CD4-positive, alpha-beta T cell treated with Interleukin-2 at 100 ng/mL for 4 hours (primary cell): ENCODE results near the gene PDZD2.

Source experiments
- DNase-seq: peaks from one replicate; pipeline ENCODE4 v3.0.0-alpha.2; 2020; ENCODE audit warnings: low spot score

Gene PDZD2

GRCh38 chr5:31824869-31825517, 186.1 kb downstream of the PDZD2 start:
- DNase-seq, result no peak

GRCh38 chr5:31825518-31826068, 186.7 kb downstream of the PDZD2 start:
- peak; percentile 17 for DNase-seq

GRCh38 chr5:31827867-31828266, 188.9 kb downstream of the PDZD2 start:
- no peak for DNase-seq

GRCh38 chr5:31832966-31833365, 194.0 kb downstream of the PDZD2 start:
- DNase-seq, result no peak

DNA sequence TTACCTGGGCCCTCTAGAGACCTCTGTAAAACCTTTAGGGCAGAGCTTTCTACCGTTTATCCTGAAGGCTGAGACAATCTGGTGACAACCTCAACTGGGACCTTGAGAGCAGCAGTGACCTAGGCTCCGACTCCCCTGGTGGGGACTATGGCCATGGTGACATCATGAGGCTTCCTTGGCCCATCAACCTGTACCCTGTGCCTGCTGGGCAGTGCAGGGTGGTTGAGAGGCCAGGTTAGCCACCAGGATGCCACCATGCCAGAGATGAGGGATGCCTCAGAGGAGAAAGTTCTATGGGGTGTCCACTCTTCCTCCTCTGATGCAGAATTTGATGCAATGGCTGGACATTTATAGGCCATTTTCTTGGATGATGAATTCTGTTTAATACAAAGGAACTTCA, 194.8 kb downstream of the PDZD2 start:
- no peak for DNase-seq

DNA sequence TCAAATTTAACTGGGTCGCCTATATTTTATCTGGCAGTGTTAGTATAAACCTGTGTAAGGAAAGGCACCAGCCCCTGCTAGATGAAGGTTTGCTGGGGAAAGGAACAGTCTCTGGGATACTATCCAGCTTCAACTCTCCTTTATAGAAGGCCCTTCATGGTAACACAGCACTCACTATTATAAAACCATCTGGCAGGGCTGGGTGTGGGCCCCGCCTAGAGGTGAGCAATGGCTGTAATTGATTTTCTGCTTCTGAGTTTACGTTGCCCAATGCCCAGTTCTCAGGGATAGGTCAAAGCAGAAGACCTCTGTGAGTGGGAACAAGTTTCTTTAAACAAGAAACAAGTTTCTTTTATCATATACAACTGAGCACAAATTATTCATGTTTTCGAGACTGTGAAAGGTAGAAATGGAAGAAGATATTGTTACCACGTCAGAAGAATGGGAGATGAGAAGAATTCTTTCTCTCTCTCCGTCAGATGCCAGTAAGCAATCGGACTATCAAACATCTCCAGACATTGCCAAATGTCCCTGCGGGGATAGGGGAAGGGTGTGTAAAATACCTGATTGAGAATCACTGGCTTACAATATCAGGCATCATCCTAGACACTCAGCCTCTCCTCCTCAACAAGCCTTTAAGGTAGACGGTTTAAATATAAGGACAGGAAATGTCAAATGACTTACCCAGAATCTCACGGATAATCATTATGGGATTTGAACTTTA, 205.9 kb downstream of the PDZD2 start:
- DNase-seq, result no peak

DNA sequence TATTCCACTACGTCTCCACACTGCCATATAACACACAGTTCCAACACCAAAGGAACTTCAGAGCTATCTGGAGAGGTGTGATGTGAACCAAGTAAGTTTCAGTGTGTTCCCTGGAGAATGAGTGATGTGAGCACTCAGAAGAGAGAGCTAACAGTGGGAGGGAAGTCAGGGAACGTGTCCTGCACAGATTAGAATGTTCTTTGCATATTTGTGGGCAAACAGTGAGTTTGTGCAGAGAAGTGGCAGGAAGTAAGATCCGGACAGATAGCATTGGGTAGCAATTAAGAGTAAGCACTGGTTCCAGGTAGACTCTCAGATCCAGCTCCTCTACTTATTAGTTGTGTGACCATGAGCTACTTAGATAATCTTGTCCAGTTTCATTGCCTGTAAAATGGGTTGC, 206.4 kb downstream of the PDZD2 start:
- DNase-seq, result no peak

DNA sequence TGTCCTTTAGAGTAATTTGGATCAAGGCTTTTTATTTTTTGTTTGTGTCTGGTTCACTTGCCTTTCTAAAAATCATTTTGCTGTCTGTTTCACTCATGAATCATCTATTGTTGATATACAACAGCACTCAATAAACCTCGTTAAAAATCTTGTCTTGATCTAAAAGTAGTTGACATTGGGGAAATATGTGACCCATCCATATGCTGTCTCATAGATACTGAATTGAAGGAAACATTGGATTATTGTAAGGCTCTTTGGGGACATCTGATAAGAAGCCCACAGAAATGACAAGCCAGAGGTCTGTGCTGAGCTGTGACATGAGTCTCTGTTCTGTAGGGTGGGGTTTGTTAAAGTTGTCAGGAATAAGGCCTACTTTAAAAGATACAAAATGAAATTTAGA, 208.0 kb downstream of the PDZD2 start:
- DNase-seq, result no peak

DNA sequence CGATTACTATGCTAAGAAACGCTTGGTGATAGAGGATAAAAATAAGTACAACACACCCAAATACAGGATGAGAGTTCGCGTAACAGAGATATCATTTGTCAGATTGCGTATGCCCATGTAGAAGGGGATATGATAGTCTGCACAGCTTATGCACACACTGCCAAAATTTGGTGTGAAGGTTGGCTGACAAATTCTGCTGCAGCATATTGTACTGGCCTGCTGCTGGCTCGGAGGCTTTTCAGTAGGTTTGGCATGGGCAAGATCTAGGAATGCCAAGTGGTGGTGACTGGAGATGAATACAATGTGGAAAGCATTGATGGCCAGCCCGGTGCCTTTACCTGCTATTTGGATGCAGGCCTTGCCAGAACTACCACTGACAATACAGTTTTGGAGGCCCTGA, 208.4 kb downstream of the PDZD2 start:
- DNase-seq, result no peak

GRCh38 chr5:31850981-31851689, 212.2 kb downstream of the PDZD2 start:
- no peak for DNase-seq

GRCh38 chr5:31853398-31854135, 214.6 kb downstream of the PDZD2 start:
- DNase-seq, result no peak

DNA sequence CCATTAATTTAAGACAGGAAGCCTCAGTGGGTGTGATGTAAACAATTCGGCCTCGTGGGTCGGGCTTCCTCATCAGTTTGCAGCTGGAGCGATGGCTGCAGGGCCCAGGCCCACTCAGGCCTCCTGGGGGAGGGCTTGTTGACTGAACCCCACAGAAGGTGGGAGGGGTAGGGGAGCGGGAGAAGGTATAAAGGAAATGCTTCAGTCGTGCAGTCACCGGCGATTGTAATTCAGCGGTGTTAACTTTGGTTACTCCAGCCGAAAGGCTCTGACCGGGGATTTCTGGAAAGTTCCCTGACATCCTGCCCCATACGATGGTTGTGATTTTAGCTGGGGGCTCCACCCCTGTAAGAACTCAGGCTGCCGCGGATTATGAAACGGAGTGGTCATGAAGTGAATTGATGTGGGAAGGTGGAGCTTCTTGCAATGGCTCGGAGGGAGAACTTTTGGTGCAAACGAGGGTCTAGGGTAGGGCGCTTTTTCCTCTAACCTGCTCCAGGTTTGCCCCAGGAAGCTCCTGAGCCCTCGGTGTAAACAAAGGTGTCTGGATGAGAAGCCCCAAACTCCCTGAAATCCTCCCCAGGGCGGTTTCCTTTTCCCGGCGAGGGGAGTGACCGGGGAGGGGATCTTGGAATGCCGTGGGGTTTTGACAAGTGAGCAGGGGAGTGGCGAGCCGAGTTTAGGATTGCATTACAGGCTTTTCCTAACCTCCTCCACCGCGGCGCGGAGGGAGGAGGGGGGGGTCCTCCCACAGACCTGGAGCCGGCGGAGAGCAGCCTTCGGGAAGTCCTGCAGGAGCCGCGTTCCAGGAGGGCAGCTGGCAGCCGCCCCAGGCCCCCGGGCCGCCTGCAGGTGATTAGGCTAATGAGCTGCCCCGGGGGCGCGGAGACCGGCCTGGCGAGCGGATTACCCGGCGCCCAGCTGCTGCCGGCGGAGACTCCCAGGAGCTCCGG, 215.5 kb downstream of the PDZD2 start:
- no peak for DNase-seq

DNA sequence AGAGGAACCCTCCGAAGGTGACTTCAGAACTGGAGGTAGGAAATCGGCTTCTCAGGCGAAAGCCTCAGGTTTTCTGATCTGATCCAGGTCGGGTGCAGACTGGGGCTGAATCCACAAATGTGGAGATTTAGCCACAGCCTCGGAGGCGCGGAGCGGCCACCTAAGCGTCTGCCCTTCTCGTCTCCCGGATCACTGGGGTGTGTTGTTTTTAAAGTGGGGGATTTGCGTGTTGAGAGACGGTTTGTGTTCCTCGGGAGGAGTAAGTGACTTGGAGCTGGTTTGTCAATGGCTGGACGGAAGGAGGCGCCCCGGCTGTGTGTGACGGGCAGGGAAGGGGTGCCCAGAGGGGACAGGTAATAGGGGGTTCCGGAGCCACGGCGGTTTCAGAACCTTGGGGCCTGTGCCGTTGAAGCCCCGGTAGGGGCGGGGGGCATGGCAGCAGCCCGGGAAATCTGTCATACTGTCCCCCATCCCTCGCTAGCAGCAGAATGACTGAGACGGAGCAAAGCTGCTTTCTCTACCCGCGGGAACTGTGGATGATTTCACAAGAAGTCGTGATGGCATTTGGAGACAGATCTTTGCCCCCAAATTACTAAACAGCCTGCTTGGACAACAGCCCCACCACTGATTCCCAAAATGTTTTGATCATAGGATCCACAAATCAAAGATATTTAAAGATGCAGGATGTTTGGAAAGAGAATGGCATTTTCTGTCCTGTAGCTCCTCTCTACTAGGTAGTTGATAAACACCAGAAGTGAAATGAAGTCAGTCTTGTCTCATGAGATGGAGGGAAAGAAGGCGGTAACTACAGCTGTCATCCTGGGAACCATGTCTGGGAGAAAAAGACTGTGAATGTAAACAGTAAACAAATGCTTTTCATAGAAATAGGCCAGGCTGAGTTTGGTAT, 216.5 kb downstream of the PDZD2 start:
- DNase-seq, result no peak

GRCh38 chr5:31859096-31859495, 220.2 kb downstream of the PDZD2 start:
- DNase-seq, result no peak

- DNase-seq, result no peak
Measured at GRCh38 chr5:31860278-31860677, 221.3 kb downstream of the PDZD2 start.

DNA sequence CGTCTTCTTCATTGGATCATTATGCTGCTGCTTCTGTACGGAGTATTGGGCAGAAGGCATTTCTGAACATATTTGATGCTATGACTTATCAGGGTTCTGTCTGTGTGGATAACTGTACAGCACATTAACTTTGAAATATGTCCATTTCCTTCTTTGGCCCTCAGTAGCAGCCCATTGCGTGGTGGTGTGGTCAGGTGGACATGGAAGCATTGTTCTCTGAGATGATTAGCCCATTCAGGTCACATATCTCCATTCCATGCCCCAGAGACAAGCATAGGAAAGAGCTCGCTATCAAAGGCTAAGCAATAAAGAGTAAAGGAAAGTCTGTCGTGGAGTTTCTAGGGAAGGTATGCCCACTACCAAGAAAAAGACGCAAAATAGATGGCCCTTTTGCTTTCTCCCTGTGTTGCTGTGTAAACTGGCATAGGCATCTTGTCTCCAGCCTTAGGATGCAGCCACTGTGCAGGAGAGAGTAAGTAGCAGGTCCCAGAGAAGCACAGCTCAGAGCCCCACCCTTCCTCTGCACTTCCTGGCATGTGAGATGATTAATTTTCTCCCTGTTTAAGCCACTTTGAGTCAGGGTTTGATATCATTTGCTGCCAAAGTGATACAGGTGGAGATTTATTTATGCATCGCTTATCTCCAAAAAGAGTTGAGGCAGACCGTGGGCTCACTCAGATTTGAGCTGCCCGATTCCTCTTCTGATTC, 221.9 kb downstream of the PDZD2 start:
- DNase-seq, result no peak

GRCh38 chr5:31861601-31862000, 222.7 kb downstream of the PDZD2 start:
- DNase-seq, result no peak

- DNase-seq, result no peak
Measured at GRCh38 chr5:31863991-31864411, 225.1 kb downstream of the PDZD2 start.

DNA sequence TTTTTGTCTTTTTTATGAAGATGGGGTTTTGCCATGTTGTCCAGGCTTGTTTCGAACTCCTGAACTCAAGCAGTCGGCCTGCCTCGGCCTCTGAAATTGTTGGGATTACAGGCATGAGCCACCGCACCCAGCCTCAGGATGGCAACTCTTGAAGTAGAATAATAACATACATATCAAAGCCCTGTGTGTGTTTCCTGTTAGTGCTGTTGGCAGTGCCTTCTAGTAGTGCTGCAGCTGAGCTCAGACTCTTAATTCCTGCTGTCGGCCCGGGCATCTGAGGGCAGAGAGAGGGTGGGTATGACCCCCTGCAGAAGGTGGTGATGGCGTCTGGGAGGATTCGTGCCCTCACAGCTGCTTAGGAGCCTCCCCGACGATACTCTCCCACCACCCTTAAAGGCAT, 227.2 kb downstream of the PDZD2 start:
- DNase-seq, result no peak
